ENCODE data around the gene SNAP47. TPM values are rescaled to one million over a fixed set of nuclear protein-coding genes. Genes with fewer than 3 reads are reported as not detected.

The SNAP47 gene
- polyA plus RNA-seq, 2 of the 4 experiments (the other 2 are of a cell fraction), result 29.6 to 39.5 TPM

DNA sequence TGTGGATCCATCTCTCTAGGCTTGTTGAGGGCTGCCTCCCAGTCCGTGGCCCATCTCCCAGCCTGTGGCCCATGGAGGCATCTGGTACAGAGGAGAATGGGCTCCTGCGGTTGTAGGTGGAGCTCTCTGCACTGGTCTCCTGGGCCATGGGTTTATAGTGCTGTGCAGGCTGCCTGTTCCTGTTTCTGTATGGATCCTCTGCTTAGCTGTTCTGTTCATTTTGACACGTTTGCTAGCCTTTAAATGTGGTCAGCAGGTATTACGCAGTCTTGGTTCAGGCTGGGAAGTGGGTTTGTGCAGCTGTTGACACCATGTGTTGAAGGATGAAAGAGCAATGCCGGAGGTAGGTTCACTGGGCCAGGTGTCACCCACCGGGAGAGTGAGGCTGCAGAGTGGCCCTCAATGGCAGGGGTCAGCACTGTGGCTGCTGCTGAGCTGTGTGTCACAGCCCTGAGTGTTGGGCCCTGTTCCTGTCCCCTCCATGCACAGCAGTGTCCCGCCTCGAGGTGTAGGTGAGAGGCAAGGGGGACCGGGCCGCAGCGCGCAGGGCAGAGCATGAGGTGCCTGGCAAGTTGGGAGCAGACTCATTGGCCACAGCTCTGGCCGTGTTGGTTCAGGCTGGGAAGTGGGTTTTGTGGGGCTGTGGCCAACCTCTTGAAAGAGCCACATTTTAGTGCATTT, 39.0 kb downstream of the SNAP47 start (continued):
- TF ChIP-seq MAX (IDR thresholded peaks at IDR 0.05), result no peak
- TF ChIP-seq HOXB5 (CRISPR knock-in tag; IDR thresholded peaks at IDR 0.05), result no peak

DNA sequence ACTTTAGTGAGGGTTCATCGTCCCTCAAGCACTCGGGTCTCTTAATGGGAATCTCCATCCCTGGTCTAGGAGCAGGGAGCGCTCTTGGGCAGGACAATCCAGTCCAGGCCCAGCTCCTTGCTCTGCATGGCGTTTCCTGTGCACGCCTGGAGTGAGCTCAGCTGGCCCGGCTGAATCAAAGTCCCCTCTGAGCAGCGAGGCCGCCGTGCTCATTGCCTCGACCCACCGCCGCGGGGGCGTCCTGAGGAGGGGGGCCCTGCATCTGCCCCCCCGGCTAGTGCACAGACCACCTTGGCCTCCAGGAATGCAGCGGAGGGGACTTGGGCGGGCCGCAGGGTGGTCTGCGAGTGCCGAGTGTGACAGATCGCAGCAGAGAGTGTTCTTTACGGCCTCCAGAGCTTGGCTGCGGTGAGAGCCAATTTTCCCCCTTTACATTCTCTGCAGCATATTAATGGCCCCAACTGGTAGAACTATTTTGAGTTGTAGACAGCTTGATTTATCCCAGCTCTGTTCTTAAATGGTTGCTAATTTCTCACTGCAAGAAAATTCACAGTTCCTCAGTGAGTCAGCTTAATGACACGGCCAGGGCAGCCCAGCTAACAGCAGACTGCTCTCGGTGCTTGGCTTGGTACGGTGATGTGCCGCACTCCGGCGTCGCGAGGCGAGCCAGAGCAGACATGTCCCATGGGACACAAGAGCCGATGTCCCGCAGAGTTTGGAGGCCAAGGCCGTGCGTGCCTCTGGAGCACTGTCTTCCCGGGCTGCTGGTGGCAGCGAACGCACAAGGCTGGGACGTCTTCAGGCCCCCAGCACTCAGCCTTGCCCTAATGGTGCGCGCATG, 39.8 kb downstream of the SNAP47 start:
- POLR2A ChIA-PET, result no interaction called here
- no peak for DNase-seq (ENCODE audit: low read depth in 1 of 2, low spot score in 1 of 2)
- TF ChIP-seq CEBPB (IDR thresholded peaks at IDR 0.05), result no peak
- TF ChIP-seq FOXS1 (CRISPR knock-in tag; IDR thresholded peaks at IDR 0.05), result no peak
- TF ChIP-seq FOSB (CRISPR knock-in tag; IDR thresholded peaks at IDR 0.05), result no peak
- TF ChIP-seq RAD21 (conservative IDR thresholded peaks at IDR 0.05 in 1 of 2, IDR thresholded peaks at IDR 0.05 in 1 of 2), result no peak
- no peak for TF ChIP-seq CHD2 (IDR thresholded peaks at IDR 0.05; ENCODE audit: low read length, partially characterized antibody)
- TF ChIP-seq ZNF302 (CRISPR knock-in tag; IDR thresholded peaks at IDR 0.05), result no peak
- TF ChIP-seq POLR2AphosphoS2 (conservative IDR thresholded peaks at IDR 0.05; ENCODE audit: low read length), result no peak
- TF ChIP-seq, protein P1, sequence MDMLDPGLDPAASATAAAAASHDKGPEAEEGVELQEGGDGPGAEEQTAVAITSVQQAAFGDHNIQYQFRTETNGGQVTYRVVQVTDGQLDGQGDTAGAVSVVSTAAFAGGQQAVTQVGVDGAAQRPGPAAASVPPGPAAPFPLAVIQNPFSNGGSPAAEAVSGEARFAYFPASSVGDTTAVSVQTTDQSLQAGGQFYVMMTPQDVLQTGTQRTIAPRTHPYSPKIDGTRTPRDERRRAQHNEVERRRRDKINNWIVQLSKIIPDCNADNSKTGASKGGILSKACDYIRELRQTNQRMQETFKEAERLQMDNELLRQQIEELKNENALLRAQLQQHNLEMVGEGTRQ (IDR thresholded peaks at IDR 0.05), result no peak
- no peak for TF ChIP-seq ZFP36 (IDR thresholded peaks at IDR 0.05; ENCODE audit: borderline replicate concordance, partially characterized antibody)
- TF ChIP-seq MYC (IDR thresholded peaks at IDR 0.05; ENCODE audit: borderline replicate concordance, low read length), result no peak
- TF ChIP-seq HDAC2 (IDR thresholded peaks at IDR 0.05), result no peak
- no peak for TF ChIP-seq KDM1A (IDR thresholded peaks at IDR 0.05; ENCODE audit: low read depth)
- no peak for TF ChIP-seq EP300 (IDR thresholded peaks at IDR 0.05)
- TF ChIP-seq NFE2L2 (conservative IDR thresholded peaks at IDR 0.05; ENCODE audit: low read length), result no peak
- no peak for TF ChIP-seq CBX2 (IDR thresholded peaks at IDR 0.05; ENCODE audit: borderline replicate concordance, low read depth)
- TF ChIP-seq HOXA7 (CRISPR knock-in tag; IDR thresholded peaks at IDR 0.05), result no peak
- TF ChIP-seq HEYL (CRISPR knock-in tag; IDR thresholded peaks at IDR 0.05), result no peak
- TF ChIP-seq EHF (CRISPR knock-in tag; IDR thresholded peaks at IDR 0.05), result no peak
- Histone ChIP-seq H3K4me1 (no peaks in the 10 kb centered on the region), H3K4me2 (no peak overlapping the region), H3K4me3 (no peak overlapping the region), H3K9me3 (no peaks in the 10 kb centered on the region), H3K27ac (no peak overlapping the region)
- CTCF ChIA-PET, result interaction anchor here (0.6 to 2.1 kb wide), 4 partner anchors 12 to 172 kb away, joined by 3 to 9 read pairs (median 6); partner anchors contain the start of gene WNT9A
- 92% methylated on average over 35 of the region's 42 CpGs for WGBS (ENCODE audit: missing lambda C conversion rate)
- ATAC-seq, result no peak
- no peak for FAIRE-seq

DNA sequence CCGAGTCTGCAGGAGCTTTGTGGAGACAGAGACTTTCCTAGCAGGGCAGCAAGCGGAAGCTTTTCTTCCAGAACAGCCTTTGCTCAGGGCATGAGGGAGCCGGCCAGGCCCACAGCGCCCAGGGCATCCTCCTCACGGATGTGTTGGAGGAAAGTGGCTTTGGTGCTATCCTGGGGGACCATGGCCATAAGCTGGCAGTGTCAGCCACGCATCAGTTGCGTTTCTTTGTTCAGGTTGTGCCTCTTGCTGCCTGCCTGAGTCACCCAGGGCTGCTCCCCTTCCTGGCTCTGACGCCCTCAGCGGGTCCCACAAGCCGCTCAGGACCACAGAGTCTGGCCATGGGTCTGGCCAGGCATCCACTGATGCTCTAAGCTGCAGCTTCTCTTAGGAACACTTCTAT, 40.6 kb downstream of the SNAP47 start:
- CTCF ChIA-PET, result interaction anchor here (1.3 to 2.1 kb wide), 4 partner anchors 10 to 19 kb away, joined by 3 to 9 read pairs (median 6); no protein-coding TSS in a partner anchor
- FAIRE-seq (no peak), DNase-seq (ENCODE audit: low read depth in 1 of 2, low spot score in 1 of 2) (no peak), ATAC-seq (no peak)
- Histone ChIP-seq H3K4me3 (no peak overlapping the region), H3K4me1 (no peaks in the 10 kb centered on the region), H3K27ac (no peak overlapping the region), H3K4me2 (no peak overlapping the region), H3K9me3 (no peaks in the 10 kb centered on the region)
- POLR2A ChIA-PET, result no interaction called here
- 85% methylated on average over 6 of the region's 10 CpGs for WGBS (ENCODE audit: missing lambda C conversion rate)
- TF ChIP-seq ZSCAN20 (CRISPR knock-in tag; IDR thresholded peaks at IDR 0.05) (no peak), E2F6 (IDR thresholded peaks at IDR 0.05; ENCODE audit: borderline replicate concordance, low read depth) (no peak), ESRRA (IDR thresholded peaks at IDR 0.05; ENCODE audit: borderline replicate concordance, low read length) (no peak), RAD21 (conservative IDR thresholded peaks at IDR 0.05 in 1 of 2, IDR thresholded peaks at IDR 0.05 in 1 of 2) (no peak), BHLHE40 (IDR thresholded peaks at IDR 0.05; ENCODE audit: low read depth, low read length) (no peak), FOSL2 (IDR thresholded peaks at IDR 0.05) (no peak), FOSL2 (CRISPR knock-in tag; IDR thresholded peaks at IDR 0.05) (no peak), GATA3 (IDR thresholded peaks at IDR 0.05; ENCODE audit: borderline replicate concordance) (no peak), HDAC2 (IDR thresholded peaks at IDR 0.05) (no peak), HOXA7 (CRISPR knock-in tag; IDR thresholded peaks at IDR 0.05) (no peak), CBX8 (IDR thresholded peaks at IDR 0.05) (no peak)
- TF ChIP-seq, protein P2, sequence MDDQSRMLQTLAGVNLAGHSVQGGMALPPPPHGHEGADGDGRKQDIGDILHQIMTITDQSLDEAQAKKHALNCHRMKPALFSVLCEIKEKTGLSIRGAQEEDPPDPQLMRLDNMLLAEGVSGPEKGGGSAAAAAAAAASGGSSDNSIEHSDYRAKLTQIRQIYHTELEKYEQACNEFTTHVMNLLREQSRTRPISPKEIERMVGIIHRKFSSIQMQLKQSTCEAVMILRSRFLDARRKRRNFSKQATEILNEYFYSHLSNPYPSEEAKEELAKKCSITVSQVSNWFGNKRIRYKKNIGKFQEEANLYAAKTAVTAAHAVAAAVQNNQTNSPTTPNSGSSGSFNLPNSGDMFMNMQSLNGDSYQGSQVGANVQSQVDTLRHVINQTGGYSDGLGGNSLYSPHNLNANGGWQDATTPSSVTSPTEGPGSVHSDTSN (IDR thresholded peaks at IDR 0.05), result no peak
- TF ChIP-seq, protein P3, sequence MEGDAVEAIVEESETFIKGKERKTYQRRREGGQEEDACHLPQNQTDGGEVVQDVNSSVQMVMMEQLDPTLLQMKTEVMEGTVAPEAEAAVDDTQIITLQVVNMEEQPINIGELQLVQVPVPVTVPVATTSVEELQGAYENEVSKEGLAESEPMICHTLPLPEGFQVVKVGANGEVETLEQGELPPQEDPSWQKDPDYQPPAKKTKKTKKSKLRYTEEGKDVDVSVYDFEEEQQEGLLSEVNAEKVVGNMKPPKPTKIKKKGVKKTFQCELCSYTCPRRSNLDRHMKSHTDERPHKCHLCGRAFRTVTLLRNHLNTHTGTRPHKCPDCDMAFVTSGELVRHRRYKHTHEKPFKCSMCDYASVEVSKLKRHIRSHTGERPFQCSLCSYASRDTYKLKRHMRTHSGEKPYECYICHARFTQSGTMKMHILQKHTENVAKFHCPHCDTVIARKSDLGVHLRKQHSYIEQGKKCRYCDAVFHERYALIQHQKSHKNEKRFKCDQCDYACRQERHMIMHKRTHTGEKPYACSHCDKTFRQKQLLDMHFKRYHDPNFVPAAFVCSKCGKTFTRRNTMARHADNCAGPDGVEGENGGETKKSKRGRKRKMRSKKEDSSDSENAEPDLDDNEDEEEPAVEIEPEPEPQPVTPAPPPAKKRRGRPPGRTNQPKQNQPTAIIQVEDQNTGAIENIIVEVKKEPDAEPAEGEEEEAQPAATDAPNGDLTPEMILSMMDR (IDR thresholded peaks at IDR 0.05), result no peak
- TF ChIP-seq, protein P4, sequence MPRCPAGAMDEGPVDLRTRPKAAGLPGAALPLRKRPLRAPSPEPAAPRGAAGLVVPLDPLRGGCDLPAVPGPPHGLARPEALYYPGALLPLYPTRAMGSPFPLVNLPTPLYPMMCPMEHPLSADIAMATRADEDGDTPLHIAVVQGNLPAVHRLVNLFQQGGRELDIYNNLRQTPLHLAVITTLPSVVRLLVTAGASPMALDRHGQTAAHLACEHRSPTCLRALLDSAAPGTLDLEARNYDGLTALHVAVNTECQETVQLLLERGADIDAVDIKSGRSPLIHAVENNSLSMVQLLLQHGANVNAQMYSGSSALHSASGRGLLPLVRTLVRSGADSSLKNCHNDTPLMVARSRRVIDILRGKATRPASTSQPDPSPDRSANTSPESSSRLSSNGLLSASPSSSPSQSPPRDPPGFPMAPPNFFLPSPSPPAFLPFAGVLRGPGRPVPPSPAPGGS (IDR thresholded peaks at IDR 0.05), result no peak
